Effector memory CD4-positive, alpha-beta T cell (primary cell): ENCODE results near the gene RPS3.
"Not testable (repeated sequence)": the region's sequence is repeated elsewhere in the genome, so short reads cannot be mapped to it uniquely, and the experiment has no call there.

Experiments
- DNase-seq, 3 donors: peaks; one replicate each; pipeline ENCODE4 v3.0.0-alpha.2; 2020
- H3K27ac ChIP-seq: 2 replicates; pipeline ENCODE4 v1.7.0; 2013; ENCODE audit warnings: mild to moderate bottlenecking, low read length, moderate library complexity; ENCODE audit not compliant: insufficient read depth, poor library complexity, severe bottlenecking
- H3K27me3 ChIP-seq: replicated peaks from 2 replicates; pipeline ENCODE4 v1.7.0; 2013; ENCODE audit warnings: mild to moderate bottlenecking, low read length; ENCODE audit not compliant: insufficient read depth, control insufficient read depth, poor library complexity, severe bottlenecking
- H3K36me3 ChIP-seq: 2 replicates; pipeline ENCODE4 v1.7.0; 2013; ENCODE audit warnings: mild to moderate bottlenecking, low read length, moderate library complexity; ENCODE audit not compliant: control insufficient read depth, insufficient read depth
- H3K4me1 ChIP-seq: 2 replicates; pipeline ENCODE4 v1.7.0; 2013; ENCODE audit warnings: low read length, mild to moderate bottlenecking; ENCODE audit not compliant: control insufficient read depth, insufficient read depth, poor library complexity, severe bottlenecking
- H3K4me3 ChIP-seq: 2 replicates; pipeline ENCODE4 v1.7.0; 2013; ENCODE audit warnings: low read length, low read depth, mild to moderate bottlenecking; ENCODE audit not compliant: insufficient read depth, poor library complexity, severe bottlenecking
- H3K9me3 ChIP-seq: 2 replicates; pipeline ENCODE4 v1.7.0; 2013; ENCODE audit warnings: mild to moderate bottlenecking, low read length, moderate library complexity; ENCODE audit not compliant: control insufficient read depth

RPS3 gene

DNA sequence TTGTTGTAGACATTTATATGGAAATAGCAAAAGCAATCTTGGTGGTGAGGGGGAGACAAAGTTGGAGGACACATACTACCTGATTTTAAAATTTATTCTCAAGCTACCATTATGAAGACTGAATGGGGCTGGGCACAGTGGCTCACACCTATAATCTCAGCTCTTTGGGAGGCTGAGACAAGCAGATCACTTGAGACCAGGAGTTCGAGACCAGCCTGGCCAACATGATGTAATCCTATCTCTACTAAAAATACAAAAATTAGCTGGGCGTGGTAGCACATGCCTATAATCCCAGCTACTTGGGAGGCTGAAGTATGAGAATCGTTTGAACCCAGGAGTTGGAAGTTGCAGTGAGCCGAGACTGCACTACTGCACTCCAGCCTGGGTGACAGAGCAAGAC is 37.0 kb upstream of the RPS3 start:
- H3K27me3 ChIP-seq, H3K4me3 ChIP-seq, H3K36me3 ChIP-seq, H3K4me1 ChIP-seq, H3K27ac ChIP-seq, H3K9me3 ChIP-seq, DNase-seq: not testable (repeated sequence)

DNA sequence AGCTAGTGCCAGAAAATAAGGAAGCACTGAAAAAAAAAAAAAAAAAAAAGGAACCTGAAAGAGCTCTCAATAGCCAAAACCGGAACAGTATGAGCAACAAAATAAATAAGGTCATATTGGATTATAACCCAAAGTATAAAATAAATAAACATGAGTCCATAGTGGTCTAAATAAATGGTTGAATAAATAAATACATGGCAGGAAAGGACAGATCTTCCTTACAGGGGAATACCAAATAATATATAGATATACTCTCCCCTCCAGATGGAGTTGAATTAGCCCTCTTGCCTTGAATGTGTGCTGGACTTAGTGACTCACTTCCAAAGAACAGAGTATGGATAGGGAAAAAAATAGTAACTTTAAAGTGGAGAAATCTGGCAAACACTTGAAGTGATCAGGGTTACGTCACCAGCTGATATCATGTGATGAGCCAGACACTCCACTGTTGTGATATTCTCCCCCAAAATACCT is 33.6 kb upstream of the RPS3 start:
- Histone ChIP-seq H3K27ac (no peak overlapping the region), H3K36me3 (no peaks in the 10 kb centered on the region), H3K4me1 (no peaks in the 10 kb centered on the region), H3K27me3 (no peaks in the 10 kb centered on the region), H3K9me3 (no peaks in the 10 kb centered on the region), H3K4me3 (no peak overlapping the region)
- no peak for DNase-seq

DNA sequence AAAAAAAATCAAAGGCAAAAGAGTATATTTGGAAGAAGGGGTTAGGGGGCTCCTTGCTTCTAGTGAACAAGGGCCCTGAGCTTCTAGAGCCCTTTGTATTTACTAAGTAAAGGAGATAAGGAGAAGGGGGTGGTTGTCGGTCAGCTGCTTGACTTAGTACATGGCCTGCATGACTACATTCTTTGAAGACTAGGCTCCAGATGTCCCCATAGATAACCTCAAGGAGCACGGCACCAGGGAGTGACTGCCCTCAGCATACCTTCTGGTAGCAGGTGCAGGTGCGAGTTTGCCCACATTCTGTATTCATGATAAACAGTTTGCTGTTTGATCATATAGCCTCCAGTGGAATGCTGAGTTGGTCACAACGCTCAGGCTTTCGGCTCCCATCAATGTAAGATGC is 32.5 kb upstream of the RPS3 start:
- not testable (repeated sequence) for H3K36me3 ChIP-seq, H3K9me3 ChIP-seq, H3K4me3 ChIP-seq, H3K27me3 ChIP-seq, H3K4me1 ChIP-seq, H3K27ac ChIP-seq, DNase-seq

DNA sequence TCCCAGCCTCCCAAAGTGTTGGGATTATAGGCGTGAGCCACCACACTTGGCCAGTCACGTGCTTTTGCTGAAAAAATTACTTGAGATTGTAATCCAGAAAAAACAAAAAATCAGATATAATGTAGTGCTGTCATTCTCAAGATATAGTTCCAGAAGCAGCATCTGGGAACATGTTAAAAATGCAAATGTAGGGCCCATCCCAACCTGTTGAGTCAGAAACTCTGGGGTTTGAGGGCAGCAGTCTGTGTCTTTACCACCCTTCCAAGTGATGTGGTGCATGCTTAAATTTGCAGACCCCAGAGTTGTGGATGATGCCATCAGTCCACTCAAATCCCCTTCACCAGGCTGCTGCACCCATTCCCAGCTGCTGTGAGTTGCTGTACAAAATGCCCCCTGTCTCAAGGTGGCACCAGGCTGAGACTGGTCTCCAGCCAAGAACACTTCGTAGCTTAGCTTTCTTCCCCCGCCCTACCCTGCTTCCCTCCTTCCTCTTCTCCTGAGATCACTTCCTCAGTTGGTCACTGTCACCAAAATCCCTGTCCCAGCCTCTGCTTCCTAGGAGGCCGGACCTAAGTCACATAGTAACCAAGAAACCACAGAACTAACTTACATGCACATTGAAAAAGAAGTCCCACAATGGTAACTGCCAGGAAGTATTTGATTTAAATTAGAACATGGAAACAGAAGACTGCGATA is 29.6 kb upstream of the RPS3 start:
- no peaks in the 10 kb centered on the region for H3K9me3 ChIP-seq
- H3K4me1 ChIP-seq: no peaks in the 10 kb centered on the region
- DNase-seq: no peak
- H3K36me3 ChIP-seq: no peaks in the 10 kb centered on the region
- no peak overlapping the region for H3K4me3 ChIP-seq
- no peaks in the 10 kb centered on the region for H3K27me3 ChIP-seq
- H3K27ac ChIP-seq: no peak overlapping the region

DNA sequence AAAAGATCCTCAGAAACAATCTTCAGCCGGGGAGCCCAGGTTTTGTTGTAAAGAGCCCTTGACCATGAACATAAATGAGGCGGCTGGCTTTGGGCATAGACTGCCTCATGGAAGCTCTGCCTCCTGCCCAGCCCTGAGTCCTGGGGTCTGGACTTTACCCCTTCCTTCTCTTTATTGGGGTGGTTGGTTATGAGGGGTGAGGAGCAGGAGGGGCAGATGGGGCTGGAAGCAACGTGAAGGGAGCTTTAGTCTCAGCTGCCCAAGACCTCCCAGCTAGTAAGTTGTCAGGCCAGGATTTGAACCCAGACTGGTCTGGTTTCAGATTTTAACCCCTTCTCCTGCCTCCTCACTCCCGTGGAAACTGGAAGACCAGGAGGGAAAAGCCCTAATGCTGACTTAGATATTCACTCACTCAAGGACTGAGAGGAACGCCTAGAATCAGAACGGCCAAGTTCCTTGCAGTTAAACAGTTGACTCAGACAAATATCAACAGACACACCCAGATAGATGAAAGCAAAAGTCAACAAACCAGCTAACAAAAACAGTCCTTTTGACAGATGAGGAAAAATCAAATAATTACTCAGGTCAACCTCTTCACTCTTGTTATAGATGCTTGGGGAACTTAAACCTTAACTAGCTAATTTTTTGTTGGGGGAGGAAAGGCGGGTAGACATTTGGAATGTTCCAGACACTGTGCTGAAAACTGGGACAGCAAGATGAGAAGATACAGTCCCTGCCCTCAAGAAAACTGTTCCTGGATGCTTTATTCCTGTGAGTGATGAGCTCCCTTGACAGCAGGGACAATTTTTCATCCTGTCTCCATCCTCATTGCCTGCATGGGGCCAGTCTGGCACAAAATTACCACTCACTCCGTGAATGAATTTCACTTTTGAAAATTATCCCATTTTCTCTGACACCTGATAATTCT is 27.1 kb upstream of the RPS3 start:
- Histone ChIP-seq H3K9me3 (no peaks in the 10 kb centered on the region), H3K27ac (no peak overlapping the region)
- no peak for DNase-seq

DNA sequence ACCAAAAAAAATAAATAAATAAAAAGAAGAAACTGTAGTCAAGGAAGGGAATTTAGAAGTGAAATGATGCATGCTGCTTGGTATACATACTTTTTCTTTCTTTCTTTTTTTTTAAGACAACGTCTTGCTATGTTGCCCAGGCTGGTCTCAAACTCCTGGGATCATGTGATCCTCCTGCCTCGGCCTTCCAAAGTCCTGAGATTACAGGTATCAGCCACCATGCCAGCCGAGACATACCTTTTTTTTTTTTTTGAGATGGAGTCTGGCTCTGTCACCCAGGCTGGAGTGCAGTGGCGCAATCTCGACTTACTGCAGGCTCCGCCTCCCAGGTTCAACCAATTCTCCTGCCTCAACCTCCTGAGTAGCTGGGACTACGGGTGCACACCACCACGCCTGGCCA is 26.1 kb upstream of the RPS3 start:
- Histone ChIP-seq H3K4me1 (no peaks in the 10 kb centered on the region), H3K36me3 (no peaks in the 10 kb centered on the region), H3K4me3 (no peak overlapping the region), H3K9me3 (no peaks in the 10 kb centered on the region), H3K27me3 (no peaks in the 10 kb centered on the region), H3K27ac (no peak overlapping the region)
- DNase-seq: no peak

More for the DNA sequence above, 27.1 kb upstream of the RPS3 start:
- Histone ChIP-seq H3K4me1 (no peaks in the 10 kb centered on the region), H3K27me3 (no peaks in the 10 kb centered on the region), H3K4me3 (no peak overlapping the region), H3K36me3 (no peaks in the 10 kb centered on the region)

DNA sequence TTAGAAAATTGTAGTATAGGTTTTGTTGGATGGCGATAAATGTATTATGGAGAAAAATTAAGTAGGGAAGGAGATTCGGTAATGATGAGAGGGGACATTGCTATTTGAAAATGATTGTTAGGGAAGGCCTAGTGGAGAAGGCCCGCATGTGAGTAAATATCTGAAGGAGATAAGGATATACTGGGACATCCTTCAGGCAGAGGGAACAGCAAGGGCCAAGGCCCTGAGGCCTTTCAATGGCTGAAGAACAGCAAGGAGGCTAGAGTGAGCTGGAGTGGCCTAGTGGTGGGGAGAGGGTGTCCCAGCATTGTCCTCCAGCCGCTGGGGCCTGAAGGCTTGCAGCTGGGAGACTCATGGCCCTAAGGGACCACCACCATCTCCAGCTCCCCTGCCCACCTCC is 24.7 kb upstream of the RPS3 start:
- Histone ChIP-seq H3K4me3 (no peak overlapping the region), H3K9me3 (no peaks in the 10 kb centered on the region), H3K27ac (no peak overlapping the region), H3K4me1 (no peaks in the 10 kb centered on the region), H3K36me3 (no peaks in the 10 kb centered on the region), H3K27me3 (no peaks in the 10 kb centered on the region)
- DNase-seq: no peak

DNA sequence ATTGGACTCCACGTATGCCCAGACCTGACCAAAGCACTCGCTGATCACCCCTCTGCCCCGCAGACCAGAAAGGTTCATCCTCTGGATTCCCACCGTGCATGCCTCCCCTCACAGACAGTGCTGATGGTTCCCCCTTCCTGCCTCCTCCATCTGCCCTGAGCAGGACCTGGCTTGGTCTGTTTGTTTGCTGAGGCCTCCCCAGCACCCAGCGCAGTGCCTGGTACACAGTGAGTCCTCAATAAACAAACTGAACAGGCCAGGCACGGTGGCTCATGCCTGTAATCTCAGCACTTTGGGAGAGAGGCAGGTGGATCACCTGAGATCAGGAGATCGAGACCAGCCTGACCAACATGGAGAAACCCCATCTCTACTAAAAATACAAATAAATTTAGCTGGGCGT is 23.7 kb upstream of the RPS3 start:
- H3K4me1 ChIP-seq: no peaks in the 10 kb centered on the region
- no peak for DNase-seq
- H3K9me3 ChIP-seq: no peaks in the 10 kb centered on the region
- H3K27me3 ChIP-seq: no peaks in the 10 kb centered on the region
- no peaks in the 10 kb centered on the region for H3K36me3 ChIP-seq
- no peak overlapping the region for H3K4me3 ChIP-seq
- H3K27ac ChIP-seq: no peak overlapping the region

DNA sequence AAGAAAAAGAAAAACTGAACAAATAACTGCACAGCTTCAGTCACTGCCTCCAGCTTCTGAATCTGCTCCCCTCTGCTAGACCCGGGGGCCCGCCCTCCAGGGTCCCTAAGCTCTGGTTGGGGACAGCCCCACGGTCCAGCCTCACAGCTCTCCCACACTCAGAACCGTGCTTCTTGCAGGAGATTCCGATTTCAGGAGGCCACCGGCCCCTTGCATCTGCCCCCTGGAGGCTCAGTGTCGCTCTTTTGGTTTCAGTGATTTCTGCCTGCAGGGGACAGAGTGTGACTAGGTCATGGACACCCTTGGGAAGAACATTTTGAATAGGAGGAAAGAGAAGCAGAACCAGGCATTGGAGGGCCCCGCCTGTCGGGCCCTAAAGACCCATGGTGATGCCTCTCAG is 23.1 kb upstream of the RPS3 start:
- H3K4me1 ChIP-seq: no peaks in the 10 kb centered on the region
- no peak overlapping the region for H3K4me3 ChIP-seq
- no peaks in the 10 kb centered on the region for H3K36me3 ChIP-seq
- H3K27me3 ChIP-seq: no peaks in the 10 kb centered on the region
- no peaks in the 10 kb centered on the region for H3K9me3 ChIP-seq
- no peak for DNase-seq
- H3K27ac ChIP-seq: no peak overlapping the region

DNA sequence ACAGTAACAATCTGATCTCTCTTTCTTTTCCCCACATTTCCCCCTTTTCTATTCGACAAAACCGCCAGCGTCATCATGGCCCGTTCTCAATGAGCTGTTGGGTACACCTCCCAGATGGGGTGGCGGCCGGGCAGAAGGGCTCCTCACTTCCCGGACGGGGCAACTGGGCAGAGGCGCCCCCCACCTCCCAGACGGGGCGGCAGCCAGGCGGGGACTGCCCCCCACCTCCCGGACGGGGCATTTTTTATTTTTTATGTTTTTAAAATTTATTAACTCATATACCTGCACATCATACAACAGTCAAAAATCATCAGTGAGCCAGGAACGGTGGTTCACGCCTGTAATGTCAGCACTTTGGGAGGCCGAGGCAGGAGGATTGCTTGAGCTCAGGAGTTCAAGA is 20.5 kb upstream of the RPS3 start:
- H3K27ac ChIP-seq, H3K27me3 ChIP-seq, H3K4me3 ChIP-seq, H3K4me1 ChIP-seq, H3K36me3 ChIP-seq, DNase-seq, H3K9me3 ChIP-seq: not testable (repeated sequence)
